Activated T-cell treated with anti-CD3 and anti-CD28 coated beads for 1 hour (primary cell): ENCODE data around the gene PLCB4.
"Not testable (repeated sequence)": the region's sequence is repeated elsewhere in the genome, so short reads cannot be mapped to it uniquely, and the experiment has no call there.

Experiments
- DNase-seq: peaks from one replicate; pipeline ENCODE4 v3.0.0-alpha.2; 2020; ENCODE audit warnings: low read depth

The PLCB4 gene

DNA sequence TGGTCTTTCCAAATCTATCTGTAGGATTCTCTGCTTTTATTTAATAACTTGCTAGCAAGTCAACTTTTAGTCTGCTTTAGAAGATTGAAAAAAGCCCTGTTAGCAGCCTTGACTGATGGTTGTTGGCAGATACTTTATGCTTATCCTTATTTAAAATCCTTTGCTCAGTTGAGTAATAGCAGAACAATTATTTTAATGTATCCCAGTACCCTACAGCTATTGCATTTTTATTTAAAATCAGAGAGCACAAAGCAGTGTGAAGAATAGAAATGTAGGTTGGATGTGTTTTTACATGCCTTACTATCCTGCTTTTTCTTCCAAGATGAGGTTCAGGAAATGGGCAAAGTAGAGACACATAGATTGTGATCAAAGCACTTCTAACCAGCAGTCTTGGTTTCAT, 298.4 kb downstream of the PLCB4 start:
- DNase-seq: no peak

- no peak for DNase-seq
These were observed 298.9 kb downstream of the PLCB4 start for GRCh38 chr20:9367746-9368145.

DNA sequence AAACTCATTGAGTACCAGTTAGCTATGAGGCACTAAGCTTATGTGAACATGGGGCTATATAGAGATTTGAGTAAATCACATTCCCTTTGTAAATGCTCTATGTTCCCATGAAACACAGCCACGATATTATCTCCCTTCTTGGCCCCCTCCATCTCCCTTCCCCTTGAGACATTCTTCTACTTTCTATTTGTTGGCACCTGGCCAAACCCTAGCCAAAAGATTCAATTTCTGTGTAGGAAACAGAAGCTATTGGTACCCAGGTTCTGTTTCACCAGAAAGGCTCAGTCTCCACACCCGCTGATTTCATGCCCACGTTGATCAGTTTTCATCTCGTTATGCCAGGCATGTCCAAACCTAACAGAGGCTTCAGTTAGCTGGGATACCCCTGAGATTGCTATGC, 300.0 kb downstream of the PLCB4 start:
- DNase-seq: no peak

DNA sequence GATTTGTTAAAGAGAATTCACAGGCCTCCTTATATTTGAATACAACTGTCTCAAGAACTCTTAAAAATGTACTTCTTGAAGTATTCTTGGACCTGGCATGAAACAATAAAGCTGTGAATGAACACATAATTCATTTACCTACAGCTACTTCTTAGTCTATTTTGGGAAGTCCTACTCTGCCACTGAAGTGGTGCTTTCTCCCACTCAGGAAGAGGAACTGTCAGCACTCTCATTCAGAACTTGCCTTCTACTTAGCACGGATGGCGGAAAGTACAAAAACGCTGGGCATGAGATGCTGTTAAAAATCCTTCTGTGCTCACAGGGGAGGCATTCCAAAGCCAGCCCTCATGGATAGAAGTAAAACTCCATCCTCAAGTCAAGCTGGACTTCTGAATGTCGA, 300.7 kb downstream of the PLCB4 start:
- DNase-seq: no peak

GRCh38 chr20:9374072-9374471, 305.2 kb downstream of the PLCB4 start:
- DNase-seq: no peak

- no peak for DNase-seq
These were observed 305.6 kb downstream of the PLCB4 start for GRCh38 chr20:9374480-9374879.

DNA sequence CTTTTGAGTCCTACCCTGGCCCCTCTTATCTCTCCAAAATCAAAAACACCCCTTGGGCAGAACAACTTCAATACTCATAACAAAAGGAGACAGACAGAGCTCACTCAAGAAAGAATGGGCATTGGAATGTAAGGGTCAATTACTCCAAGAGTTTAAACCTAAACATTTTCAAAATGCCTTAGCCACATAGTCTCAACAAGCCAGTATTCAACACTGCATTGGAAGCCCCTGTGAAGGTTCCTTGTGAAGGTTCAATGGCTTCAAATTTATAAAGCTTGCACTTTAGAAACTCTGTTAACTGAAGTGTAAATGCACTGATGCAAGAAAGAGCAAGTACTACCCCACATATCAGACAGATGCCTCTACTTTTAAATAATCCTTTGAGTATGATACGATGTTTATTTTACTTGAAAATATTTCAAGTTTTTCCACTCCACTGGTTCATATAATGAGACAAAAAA, 306.4 kb downstream of the PLCB4 start:
- no peak for DNase-seq

- no peak for DNase-seq
These were observed 308.1 kb downstream of the PLCB4 start for GRCh38 chr20:9377007-9377406.

DNA sequence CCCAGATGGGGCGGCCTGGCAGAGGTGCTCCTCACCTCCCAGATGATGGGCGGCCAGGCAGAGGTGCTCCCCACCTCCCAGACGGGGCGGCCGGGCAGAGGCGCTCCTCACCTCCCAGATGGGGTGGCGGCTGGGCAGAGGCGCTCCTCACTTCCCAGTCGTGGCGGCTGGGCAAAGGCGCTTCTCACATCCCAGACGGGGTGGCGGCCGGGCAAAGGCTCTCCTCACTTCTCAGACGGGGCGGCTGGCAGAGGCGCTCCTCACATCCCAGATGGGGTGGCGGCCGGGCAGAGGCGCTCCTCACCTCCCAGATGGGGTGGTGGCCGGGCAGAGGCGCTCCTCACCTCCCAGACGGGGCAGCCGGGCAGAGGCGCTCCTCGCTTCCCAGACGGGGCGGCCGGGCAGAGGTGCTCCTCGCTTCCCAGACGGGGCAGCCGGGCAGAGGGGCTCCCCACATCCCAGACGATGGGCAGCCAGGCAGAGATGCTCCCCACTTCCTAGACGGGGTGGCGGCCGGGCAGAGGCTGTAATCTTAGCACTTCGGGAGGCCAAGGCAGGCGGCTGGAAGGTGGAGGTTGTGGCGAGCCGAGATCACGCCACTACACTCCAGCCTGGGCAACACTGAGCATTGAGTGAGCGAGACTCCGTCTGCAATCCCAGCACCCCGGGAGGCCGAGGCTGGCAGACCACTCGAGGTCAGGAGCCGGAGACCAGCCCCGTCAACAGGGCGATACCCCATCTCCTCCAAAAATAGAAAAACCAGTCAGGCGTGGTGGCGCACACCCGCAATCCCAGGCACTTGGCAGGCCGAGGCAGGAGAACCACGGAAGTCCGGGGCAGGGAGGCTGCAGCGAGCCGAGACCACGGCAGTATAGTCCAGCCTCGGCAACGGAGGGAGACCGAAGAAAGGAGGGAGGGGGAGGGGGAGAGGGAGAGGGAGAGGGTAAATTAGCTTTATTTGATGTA, 316.7 kb downstream of the PLCB4 start:
- DNase-seq: not testable (repeated sequence)

DNA sequence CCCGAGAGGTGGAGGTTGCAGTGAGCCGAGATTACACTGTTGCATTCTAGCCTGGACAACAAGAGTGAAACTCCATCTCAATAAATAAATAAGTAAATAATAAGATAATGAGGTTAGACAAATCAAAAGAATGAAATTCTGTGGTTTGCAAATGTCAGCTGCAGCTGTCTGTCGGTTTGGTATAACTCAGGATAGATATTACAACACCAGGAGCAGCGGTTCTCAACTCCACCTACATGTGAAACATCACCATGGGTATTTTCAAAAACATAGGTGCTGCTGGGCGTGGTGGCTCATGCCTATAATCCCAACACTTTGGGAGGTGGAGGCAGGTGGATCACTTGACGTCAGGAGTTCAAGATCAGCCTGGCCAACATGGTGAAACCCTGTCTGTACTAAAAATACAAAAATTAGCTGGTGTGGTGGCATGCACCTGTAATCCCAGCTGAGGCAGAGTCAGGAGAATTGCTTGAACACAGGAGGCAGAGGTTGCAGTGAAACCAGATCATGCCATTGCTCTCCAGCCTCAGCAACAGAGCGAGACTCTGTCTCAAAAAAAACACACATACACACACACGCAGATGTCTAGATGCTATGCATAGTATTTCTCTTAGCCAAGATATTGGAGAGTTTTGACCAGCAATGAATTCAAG, 319.4 kb downstream of the PLCB4 start:
- DNase-seq: no peak

DNA sequence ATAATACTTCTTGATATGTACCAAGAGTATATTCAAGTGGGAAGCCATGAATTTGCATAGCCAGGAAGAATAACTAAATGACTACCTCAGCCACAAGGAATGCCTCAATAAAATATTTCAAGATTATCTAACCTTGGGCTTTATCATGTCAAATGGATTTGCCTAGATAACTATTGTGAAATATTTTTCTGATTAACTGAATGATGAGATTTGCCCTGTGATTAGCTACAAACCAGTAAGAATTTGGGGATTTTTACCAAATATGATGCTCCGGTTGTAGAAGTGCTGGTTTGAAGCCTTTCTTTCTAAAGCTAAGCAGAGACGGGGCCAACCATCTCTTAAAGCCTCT, 319.9 kb downstream of the PLCB4 start:
- no peak for DNase-seq

- no peak for DNase-seq
These were observed 320.5 kb downstream of the PLCB4 start for GRCh38 chr20:9389346-9389745.

GRCh38 chr20:9390441-9390840, 321.6 kb downstream of the PLCB4 start:
- no peak for DNase-seq

- no peak for DNase-seq
These were observed 324.3 kb downstream of the PLCB4 start for GRCh38 chr20:9392892-9393857.

GRCh38 chr20:9395971-9396370, 327.1 kb downstream of the PLCB4 start:
- DNase-seq: no peak

DNA sequence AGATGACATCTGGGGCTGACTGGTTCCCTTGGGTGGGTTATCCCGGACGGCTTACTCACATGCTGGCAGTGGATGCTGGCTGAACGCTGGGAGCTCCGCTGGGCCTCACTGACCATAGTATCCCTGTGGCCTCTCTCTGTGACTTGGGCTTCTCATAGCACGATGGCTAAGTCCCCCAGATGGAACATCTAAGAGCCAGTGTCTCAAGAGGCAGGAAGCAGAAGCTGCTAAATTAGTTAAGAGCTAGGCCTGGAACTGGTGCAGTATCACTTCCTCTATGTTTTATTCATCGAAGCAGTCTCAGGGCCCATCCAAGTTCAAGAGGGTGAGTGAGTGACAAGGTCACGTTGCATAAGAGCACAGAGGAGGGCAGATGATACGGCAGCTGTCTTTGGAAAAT, 329.0 kb downstream of the PLCB4 start:
- no peak for DNase-seq

DNA sequence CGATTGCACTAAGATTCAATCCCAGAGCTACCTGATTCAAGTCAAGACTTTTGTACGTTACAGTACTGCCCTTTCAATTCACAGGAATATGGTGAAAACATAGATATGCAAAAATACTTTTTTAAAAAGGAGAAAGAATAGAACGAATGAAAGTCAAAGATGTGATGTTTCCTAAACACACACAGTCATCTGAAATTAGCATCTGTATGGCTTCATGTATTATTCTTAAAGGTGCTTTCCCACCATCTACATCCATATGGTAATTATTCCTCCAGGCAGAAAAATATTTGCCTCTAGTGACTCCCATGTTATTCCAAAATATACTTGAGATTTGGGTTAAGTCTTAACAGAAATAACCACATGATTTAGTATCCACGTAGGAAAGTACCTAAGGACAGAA, 330.0 kb downstream of the PLCB4 start:
- DNase-seq: no peak

GRCh38 chr20:9399322-9399721, 330.4 kb downstream of the PLCB4 start:
- no peak for DNase-seq

- no peak for DNase-seq
These were observed 331.5 kb downstream of the PLCB4 start for GRCh38 chr20:9400171-9401025.

- DNase-seq: no peak
These were observed 332.5 kb downstream of the PLCB4 start for GRCh38 chr20:9401371-9401770.

GRCh38 chr20:9402141-9402540, 333.3 kb downstream of the PLCB4 start:
- no peak for DNase-seq
